SK-N-MC (cell line): ENCODE results near the gene CHST7.

Experiments used
- EZH2 ChIP-seq: fragments of 200-600 bp; sonication (generic); IDR thresholded peaks from one replicate; pipeline ENCODE4 v1.6.1; 2017; ENCODE audit warnings: antibody characterized with exemption
- POLR2AphosphoS5 ChIP-seq: IDR thresholded peaks from 2 replicates; pipeline ENCODE4 v1.6.1; 2012; ENCODE audit warnings: mild to moderate bottlenecking, low read depth, low read length, borderline replicate concordance

GRCh38 chrX:46611658-46612362 is 38.2 kb downstream of the CHST7 start:
- no peak for TF ChIP-seq POLR2AphosphoS5
- TF ChIP-seq EZH2 = no peak
